ENCODE data around the gene AGAP3. TPM values are rescaled to one million over a fixed set of nuclear protein-coding genes. Genes with fewer than 3 reads are reported as not detected.
A peak's percentile ranks its signal among the peaks of the same experiment; 100 is the strongest.

AGAP3 gene
- total RNA-seq, 2 experiments from 2014 or later: 20.6 to 22.0 TPM

- no peaks in the 10 kb centered on the region for H3K9me3 Mint-ChIP-seq
- no peaks in the 10 kb centered on the region for H3K27me3 Mint-ChIP-seq
- intact Hi-C loops (cut with micrococcal nuclease): no loop called here
- H3K36me3 Mint-ChIP-seq (ENCODE audit: low read depth): peaks cover 14% of the 10 kb centered on the region
- ChIA-PET POLR2A (interaction anchor here (1.2 kb wide), 1 partner anchor 15 kb away, joined by 3 read pairs; no protein-coding TSS in a partner anchor), CTCF (interaction anchor here (1.6 kb wide), 1 partner anchor 55 kb away, joined by 3 read pairs; no protein-coding TSS in a partner anchor)
- peaks cover 12% of the 10 kb centered on the region for H3K4me1 Mint-ChIP-seq (ENCODE audit: low read depth)
- H3K27ac Mint-ChIP-seq: peak overlapping the region; percentile 52
- no peak overlapping the region for H3K4me3 Mint-ChIP-seq
- TF ChIP-seq CTCF (IDR thresholded peaks at IDR 0.05): no peak
- ATAC-seq (no peak), DNase-seq (no peak)
Observed at GRCh38 chr7:151073990-151074389, 12.3 kb upstream of the AGAP3 start.

GRCh38 chr7:151074817-151075661, 11.2 kb upstream of the AGAP3 start:
- H3K4me3 Mint-ChIP-seq: no peak overlapping the region
- no peak for TF ChIP-seq CTCF (IDR thresholded peaks at IDR 0.05)
- peaks cover 18% of the 10 kb centered on the region for H3K4me1 Mint-ChIP-seq (ENCODE audit: low read depth)
- H3K27ac Mint-ChIP-seq: no peak overlapping the region
- peaks cover 19% of the 10 kb centered on the region for H3K36me3 Mint-ChIP-seq (ENCODE audit: low read depth)
- CTCF ChIA-PET: interaction anchor here (1.1 kb wide), 1 partner anchor 20 kb away, joined by 3 read pairs; no protein-coding TSS in a partner anchor
- H3K27me3 Mint-ChIP-seq: no peaks in the 10 kb centered on the region
- no peaks in the 10 kb centered on the region for H3K9me3 Mint-ChIP-seq
- ATAC-seq: no peak
- no peak for DNase-seq
- POLR2A ChIA-PET: interaction anchor here (1.2 to 1.7 kb wide), 2 partner anchors 10 to 16 kb away, joined by 3 to 4 read pairs; no protein-coding TSS in a partner anchor
- intact Hi-C loops (cut with micrococcal nuclease): no loop called here

GRCh38 chr7:151075662-151075971, 10.7 kb upstream of the AGAP3 start:
- TF ChIP-seq CTCF (IDR thresholded peaks at IDR 0.05): no peak
- Mint-ChIP-seq H3K4me1 (ENCODE audit: low read depth) (peaks cover 18% of the 10 kb centered on the region), H3K4me3 (no peak overlapping the region), H3K9me3 (no peaks in the 10 kb centered on the region), H3K27ac (no peak overlapping the region), H3K36me3 (ENCODE audit: low read depth) (peaks cover 20% of the 10 kb centered on the region), H3K27me3 (no peaks in the 10 kb centered on the region)
- intact Hi-C loops (cut with micrococcal nuclease): no loop called here
- ATAC-seq: no peak
- ChIA-PET CTCF (interaction anchor here (1.1 kb wide), 1 partner anchor 20 kb away, joined by 3 read pairs; no protein-coding TSS in a partner anchor), POLR2A (interaction anchor here (1.7 kb wide), 1 partner anchor 10 kb away, joined by 4 read pairs; no protein-coding TSS in a partner anchor)
- DNase-seq: no peak

- Mint-ChIP-seq H3K9me3 (no peaks in the 10 kb centered on the region), H3K36me3 (ENCODE audit: low read depth) (peaks cover 22% of the 10 kb centered on the region), H3K27ac (no peak overlapping the region), H3K27me3 (no peaks in the 10 kb centered on the region), H3K4me3 (no peak overlapping the region), H3K4me1 (ENCODE audit: low read depth) (peaks cover 18% of the 10 kb centered on the region)
- no peak for ATAC-seq
- intact Hi-C loops (cut with micrococcal nuclease): no loop called here
- DNase-seq: no peak
- ChIA-PET POLR2A (interaction anchor here (1.1 to 2.1 kb wide), 3 partner anchors 8 to 25 kb away, joined by 3 to 7 read pairs (median 4); no protein-coding TSS in a partner anchor), CTCF (interaction anchor here (1.0 to 1.2 kb wide), 4 partner anchors 16 to 35 kb away, joined by 3 read pairs; no protein-coding TSS in a partner anchor)
- TF ChIP-seq CTCF (IDR thresholded peaks at IDR 0.05): no peak
Observed at GRCh38 chr7:151075978-151076426, 10.3 kb upstream of the AGAP3 start.
